ENCODE results near the gene WASF3.

DNA sequence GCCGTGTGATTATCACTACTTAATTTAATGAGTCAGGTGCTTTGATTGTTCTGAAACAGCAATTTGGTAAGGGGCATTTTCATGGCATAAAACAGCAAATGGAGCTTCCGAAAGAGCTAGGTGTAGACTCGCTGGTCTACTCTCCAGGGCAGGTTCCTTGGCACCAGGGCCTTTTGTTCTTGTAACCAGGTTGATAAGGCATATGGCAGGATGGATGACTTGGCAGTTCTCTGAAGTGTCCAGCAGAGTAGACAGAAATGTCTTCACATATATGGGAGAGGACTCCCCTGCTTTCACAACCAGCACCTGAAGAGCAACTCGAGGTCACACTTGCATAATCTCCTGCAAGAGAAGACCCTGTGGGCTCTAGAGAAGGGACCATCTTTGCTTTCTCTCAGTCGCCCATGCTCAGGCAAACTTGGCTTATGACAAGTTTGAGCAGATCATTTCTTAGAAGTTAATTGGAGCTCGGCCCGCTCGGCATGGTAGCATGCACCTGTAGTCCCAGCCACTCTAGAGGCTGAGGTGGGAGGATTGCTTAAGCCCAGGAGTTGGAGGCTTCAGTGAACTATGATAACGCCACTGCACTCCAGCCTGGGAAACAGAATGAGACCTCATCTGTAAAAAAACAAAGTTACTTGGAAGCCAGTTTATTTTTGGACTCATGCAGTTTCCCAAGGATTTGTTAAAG is 23.3 kb upstream of the WASF3 start:
- TF ChIP-seq EP300 (IDR thresholded peaks at IDR 0.05; ENCODE audit: borderline replicate concordance) (no peak), MAX (IDR thresholded peaks at IDR 0.05) (no peak), REST (IDR thresholded peaks at IDR 0.05; ENCODE audit: low read depth) (no peak), YY1 (IDR thresholded peaks at IDR 0.05; ENCODE audit: low read depth) (no peak), CEBPB (IDR thresholded peaks at IDR 0.05) (no peak), ZBTB7A (IDR thresholded peaks at IDR 0.05; ENCODE audit: low read depth) (no peak), CREB1 (IDR thresholded peaks at IDR 0.05; ENCODE audit: low read depth) (no peak)

Data from Ishikawa (cell line).